ENCODE results near the gene MATN1.

Gene MATN1

DNA sequence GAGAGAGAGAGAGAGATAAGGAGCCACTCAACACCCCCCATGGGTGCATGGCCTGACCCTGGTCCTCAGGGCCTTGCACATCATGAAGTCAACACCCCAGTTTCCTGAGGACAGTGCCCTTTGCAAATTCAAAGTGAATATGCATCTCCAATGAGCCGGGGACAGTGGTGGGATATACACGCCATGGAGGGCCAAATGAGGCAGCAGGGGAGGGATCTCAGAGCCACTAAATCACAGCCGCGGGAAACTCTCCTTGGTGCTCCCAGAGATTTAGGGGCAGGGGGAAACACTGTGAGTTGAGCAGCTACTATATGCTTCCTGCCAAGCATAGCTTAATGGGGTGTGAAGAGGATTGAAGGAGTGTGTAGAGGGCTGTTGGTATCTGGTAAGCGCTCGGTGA lies 35.5 kb downstream of the MATN1 start:
- no peak overlapping the region for H3K4me3 ChIP-seq (ENCODE audit: low read length)
- TF ChIP-seq, protein P1, sequence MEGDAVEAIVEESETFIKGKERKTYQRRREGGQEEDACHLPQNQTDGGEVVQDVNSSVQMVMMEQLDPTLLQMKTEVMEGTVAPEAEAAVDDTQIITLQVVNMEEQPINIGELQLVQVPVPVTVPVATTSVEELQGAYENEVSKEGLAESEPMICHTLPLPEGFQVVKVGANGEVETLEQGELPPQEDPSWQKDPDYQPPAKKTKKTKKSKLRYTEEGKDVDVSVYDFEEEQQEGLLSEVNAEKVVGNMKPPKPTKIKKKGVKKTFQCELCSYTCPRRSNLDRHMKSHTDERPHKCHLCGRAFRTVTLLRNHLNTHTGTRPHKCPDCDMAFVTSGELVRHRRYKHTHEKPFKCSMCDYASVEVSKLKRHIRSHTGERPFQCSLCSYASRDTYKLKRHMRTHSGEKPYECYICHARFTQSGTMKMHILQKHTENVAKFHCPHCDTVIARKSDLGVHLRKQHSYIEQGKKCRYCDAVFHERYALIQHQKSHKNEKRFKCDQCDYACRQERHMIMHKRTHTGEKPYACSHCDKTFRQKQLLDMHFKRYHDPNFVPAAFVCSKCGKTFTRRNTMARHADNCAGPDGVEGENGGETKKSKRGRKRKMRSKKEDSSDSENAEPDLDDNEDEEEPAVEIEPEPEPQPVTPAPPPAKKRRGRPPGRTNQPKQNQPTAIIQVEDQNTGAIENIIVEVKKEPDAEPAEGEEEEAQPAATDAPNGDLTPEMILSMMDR (conservative IDR thresholded peaks at IDR 0.05; ENCODE audit: low read depth, low read length), result no peak
- no peak for DNase-seq (ENCODE audit: low read depth)

DNA sequence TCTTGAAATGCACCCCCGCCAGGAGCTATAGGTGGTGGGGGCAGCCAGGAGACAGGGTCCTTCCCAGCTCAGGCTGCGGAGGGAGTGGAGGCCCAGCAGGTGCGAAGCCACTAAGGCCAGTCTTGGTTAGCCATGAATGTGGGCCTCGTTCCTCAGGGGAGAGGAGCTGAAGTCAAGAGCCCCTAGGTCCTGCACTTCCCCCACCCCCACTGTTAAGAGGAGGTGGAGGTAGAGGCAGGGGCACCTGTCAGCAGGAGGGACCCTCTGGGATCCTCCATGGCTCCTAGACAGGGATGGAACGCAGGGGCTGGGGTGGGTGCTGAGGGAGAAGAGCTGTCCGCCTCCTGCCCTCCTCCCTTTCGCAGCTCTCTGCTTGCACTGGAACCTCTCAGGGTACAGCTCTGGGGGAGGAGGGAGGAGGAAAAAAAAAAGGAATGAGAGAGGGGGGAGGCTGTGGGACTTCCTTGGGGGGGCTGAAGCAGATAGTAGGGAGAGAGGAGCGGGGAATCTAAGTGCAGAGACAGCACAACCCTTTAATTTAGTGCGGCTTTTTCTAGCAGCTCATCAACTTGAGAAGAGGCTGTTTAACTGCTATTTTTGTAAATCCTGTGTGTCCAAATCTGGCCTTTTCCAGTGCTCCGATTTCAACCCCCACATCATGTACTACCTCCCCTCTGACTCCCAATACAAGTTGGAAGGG lies 37.0 kb downstream of the MATN1 start:
- no peak overlapping the region for H3K4me3 ChIP-seq (ENCODE audit: low read length)
- no peak for DNase-seq (ENCODE audit: low read depth)
- TF ChIP-seq, protein P1 (conservative IDR thresholded peaks at IDR 0.05; ENCODE audit: low read depth, low read length), result no peak

DNA sequence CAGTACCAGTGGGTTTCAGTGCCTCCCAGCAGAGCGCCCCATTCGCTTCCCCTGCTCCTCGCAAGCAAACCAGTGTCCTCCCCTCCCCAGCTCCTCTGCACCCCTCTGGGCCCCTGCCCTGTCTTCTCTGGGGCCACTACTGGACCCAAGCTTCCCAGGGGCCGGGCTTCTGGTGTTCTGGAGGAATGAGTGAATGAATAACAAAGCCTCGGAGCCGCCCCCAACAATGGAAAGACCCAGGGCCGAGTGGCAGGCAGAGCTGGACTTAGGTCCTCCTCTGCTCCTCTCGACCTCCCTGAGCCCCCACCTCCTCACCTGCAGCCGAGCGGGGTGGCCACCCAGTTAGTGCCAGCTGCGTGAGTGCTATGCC lies 37.6 kb downstream of the MATN1 start:
- H3K4me3 ChIP-seq (ENCODE audit: low read length), result no peak overlapping the region
- no peak for DNase-seq (ENCODE audit: low read depth)
- TF ChIP-seq, protein P1 (conservative IDR thresholded peaks at IDR 0.05; ENCODE audit: low read depth, low read length), result no peak

DNA sequence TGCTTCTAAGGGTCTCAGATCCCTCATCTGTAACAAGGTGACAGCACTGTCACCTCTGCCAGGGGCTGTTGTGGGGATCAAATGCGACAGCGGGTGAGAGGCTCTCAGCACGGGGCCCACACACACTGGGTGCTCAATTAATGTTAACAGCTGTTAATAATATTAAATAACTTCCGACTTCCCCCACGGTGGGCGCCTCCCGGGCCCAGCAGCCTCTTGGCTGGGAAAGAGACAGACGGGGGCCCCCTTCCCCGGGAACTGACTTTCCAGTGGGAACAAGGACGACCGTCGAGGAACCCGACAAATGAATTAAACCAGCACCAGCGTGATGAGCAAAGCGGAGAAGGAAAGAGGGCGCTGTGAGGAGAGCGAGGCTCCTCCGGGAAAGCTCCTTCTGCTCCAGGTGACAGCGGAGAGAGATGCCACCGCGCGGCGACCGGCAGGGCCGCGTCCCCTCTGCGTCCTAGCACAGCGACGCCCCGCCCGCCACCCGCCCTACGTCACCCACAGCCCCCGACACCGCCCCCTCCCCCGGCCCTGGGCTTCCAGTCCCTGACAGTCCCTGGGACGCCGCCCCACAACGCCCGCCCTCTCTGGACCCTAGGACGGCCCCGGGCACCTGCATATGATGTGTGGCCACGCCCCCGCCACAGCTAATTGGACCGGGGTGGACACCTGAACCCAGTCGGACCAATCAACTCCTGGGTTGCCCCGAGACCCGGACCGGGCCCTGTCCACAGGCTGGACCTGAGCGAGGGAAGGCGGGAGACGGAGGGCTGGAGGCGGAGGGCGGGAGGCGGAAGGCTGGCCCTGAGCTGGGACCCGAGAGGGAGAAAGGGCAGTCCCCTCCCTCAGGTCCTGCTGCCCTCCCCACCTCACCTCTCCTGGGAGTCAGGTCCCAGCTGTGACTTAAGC lies 38.2 kb downstream of the MATN1 start:
- DNase-seq (ENCODE audit: low read depth), result peak; percentile 3
- no peak overlapping the region for H3K4me3 ChIP-seq (ENCODE audit: low read length)
- TF ChIP-seq, protein P1 (conservative IDR thresholded peaks at IDR 0.05; ENCODE audit: low read depth, low read length), result no peak

DNA sequence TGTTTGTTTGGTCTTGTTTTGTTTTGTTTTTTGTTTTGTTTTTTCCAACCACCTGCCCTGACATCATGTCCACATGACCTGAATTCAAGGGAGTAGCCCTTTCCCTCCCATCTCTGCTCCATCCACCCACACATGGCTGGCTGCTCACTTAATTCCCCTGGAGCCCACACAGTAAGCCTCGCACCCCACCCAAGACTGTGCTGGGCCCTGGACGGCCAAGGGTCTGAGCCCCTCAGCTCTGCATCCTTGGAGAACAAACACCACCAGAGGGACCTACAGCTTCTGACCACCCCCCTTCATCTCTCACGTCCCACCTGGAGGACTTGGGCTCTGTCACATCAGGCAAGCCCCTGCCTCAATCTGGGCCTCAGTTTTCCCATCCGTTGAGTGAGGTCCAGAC lies 39.1 kb downstream of the MATN1 start:
- H3K4me3 ChIP-seq (ENCODE audit: low read length), result no peak overlapping the region
- TF ChIP-seq, protein P1 (conservative IDR thresholded peaks at IDR 0.05; ENCODE audit: low read depth, low read length), result no peak
- no peak for DNase-seq (ENCODE audit: low read depth)

DNA sequence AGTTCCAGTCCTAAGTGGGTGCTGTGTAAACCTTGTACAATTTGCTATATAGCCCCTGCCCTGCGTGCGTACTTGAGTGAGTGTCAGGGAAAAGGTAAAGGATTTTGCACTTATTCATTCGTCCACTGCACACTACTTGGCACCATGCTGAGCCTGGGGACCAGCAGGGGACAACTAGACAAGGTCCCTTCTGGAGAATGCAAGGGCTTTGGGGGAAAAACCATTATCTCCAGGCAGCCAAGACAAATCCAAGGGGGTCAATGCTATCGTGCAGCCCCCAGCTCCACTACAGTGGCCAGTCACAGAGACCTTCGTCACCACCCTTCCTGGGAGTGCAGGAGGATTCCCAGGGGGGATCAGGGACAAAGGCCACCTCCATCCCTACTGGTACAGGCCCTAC lies 39.7 kb downstream of the MATN1 start:
- DNase-seq (ENCODE audit: low read depth), result no peak

More for the DNA sequence above, 39.7 kb downstream of the MATN1 start:
- H3K4me3 ChIP-seq (ENCODE audit: low read length), result no peak overlapping the region
- TF ChIP-seq, protein P1 (conservative IDR thresholded peaks at IDR 0.05; ENCODE audit: low read depth, low read length), result no peak
